Smooth muscle cell (in vitro differentiated cells): ENCODE measurements around the gene PRKAR2B. TPM values are rescaled to one million over a fixed set of nuclear protein-coding genes. Genes with fewer than 3 reads are reported as not detected.

Source experiments
- DNase-seq: peaks from one replicate; lab custom pipeline; 2025; ENCODE audit not compliant: unreplicated experiment; lab: John Stamatoyannopoulos, UW
- H2AFZ ChIP-seq: fragments of 200-600 bp; sonication (generic); 2 replicates; pipeline ENCODE4 v1.6.0; 2016; ENCODE audit warnings: antibody characterized with exemption, low read depth, mild to moderate bottlenecking
- H3F3A ChIP-seq: fragments of 200-600 bp; sonication (generic); 2 replicates; pipeline ENCODE4 v1.6.0; 2017; ENCODE audit warnings: antibody characterized with exemption, low read depth
- H3K27ac ChIP-seq: fragments of 200-600 bp; sonication (generic); 2 replicates; pipeline ENCODE4 v1.5.1; 2016; ENCODE audit warnings: low read depth, mild to moderate bottlenecking
- H3K27me3 ChIP-seq: fragments of 200-600 bp; sonication (generic); 2 replicates; pipeline ENCODE4 v1.6.1; 2016; ENCODE audit warnings: low read depth, mild to moderate bottlenecking
- H3K36me3 ChIP-seq: fragments of 200-600 bp; sonication (generic); 2 replicates; pipeline ENCODE4 v1.5.1; 2016; ENCODE audit warnings: low read depth
- H3K4me1 ChIP-seq: fragments of 200-600 bp; sonication (generic); 2 replicates; pipeline ENCODE4 v1.5.1; 2016; ENCODE audit warnings: low read depth
- H3K4me2 ChIP-seq: fragments of 200-600 bp; sonication (generic); 2 replicates; pipeline ENCODE4 v1.6.0; 2016; ENCODE audit warnings: mild to moderate bottlenecking
- H3K4me3 ChIP-seq: fragments of 200-600 bp; sonication (generic); 2 replicates; pipeline ENCODE4 v1.5.1; 2016; ENCODE audit warnings: mild to moderate bottlenecking
- H3K79me2 ChIP-seq: fragments of 200-600 bp; sonication (generic); 2 replicates; pipeline ENCODE4 v1.6.0; 2016; ENCODE audit warnings: low read depth, mild to moderate bottlenecking
- H3K9ac ChIP-seq: fragments of 200-600 bp; sonication (generic); 2 replicates; pipeline ENCODE4 v1.6.0; 2016; ENCODE audit warnings: low read depth
- H3K9me3 ChIP-seq: fragments of 200-600 bp; sonication (generic); replicated peaks from 2 replicates; pipeline ENCODE4 v1.5.1; 2016; ENCODE audit warnings: low read depth
- H4K20me1 ChIP-seq: fragments of 200-600 bp; sonication (generic); 2 replicates; pipeline ENCODE4 v1.6.0; 2016; ENCODE audit warnings: low read depth
- CTCF ChIP-seq: fragments of 200-600 bp; sonication (generic); IDR thresholded peaks from 2 replicates; pipeline ENCODE4 v1.5.1; 2017; ENCODE audit warnings: borderline replicate concordance, mild to moderate bottlenecking, antibody characterized with exemption; ENCODE audit not compliant: insufficient read depth, poor library complexity, severe bottlenecking
- WGBS: methylation state at CpG from one replicate; pipeline ENCODE4 v1.1.7; 2016; ENCODE audit warnings: low lambda C conversion rate; 5-methylcytosine and 5-hydroxymethylcytosine counted together
- polyA plus RNA-seq: library from polyadenylated mRNA; unstranded; fragments of >200 nt; fragmentation: Nextera tagmentation; extraction: Ambion mirVana; gene quantifications from 2 replicates; pipeline ENCODE4 v1.2.1, GENCODE V29; 2016
- total RNA-seq: library from RNA; depleted of rRNA; stranded (reverse); fragments of >200 nt; gene quantifications from 2 replicates; pipeline ENCODE4 v1.2.3, GENCODE V29; 2014

PRKAR2B gene
- total and polyA plus RNA-seq, 2 experiments from 2014 or later, result 3.4 to 3.5 TPM

DNA sequence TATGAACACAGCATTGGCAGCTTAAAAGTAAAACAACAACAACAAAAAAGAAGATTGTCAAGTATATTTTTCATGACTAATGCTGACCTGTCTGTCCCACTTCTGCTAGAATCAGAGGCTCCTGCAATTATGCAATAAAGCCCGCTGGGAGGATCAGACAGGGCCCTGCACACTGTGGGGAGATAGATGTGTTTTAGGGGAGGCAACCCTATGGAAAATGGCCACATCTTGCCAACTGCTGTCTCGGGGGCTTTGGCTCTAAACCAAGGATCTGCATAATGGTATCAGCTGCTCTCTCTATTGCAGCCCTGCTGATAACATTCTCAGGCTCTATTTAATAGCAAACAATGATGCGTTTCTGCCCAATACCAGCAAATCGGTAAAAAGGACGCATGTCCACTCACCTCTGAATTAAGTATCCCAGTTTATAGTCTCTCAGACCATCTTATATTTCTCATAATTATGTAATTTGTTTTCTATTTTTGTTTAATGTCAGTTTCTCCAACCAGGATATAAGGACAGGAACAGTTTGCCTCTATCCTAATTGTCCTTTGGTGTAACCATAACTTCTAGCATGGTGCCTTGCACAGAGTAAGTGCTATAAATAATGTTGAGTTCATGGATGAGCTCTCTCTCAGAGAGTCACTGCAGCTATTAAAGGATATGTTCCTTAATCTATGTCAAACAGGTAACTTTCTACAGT is 15.3 kb upstream of the PRKAR2B start:
- Histone ChIP-seq H3K9ac (no peak overlapping the region), H3K4me2 (no peak overlapping the region), H3K9me3 (no peaks in the 10 kb centered on the region), H3K4me3 (no peak overlapping the region), H2AFZ (no peak overlapping the region), H3K27ac (no peak overlapping the region), H4K20me1 (no peaks in the 10 kb centered on the region), H3K36me3 (no peaks in the 10 kb centered on the region), H3F3A (no peaks in the 10 kb centered on the region), H3K27me3 (no peaks in the 10 kb centered on the region), H3K79me2 (no peaks in the 10 kb centered on the region), H3K4me1 (no peaks in the 10 kb centered on the region)
- DNase-seq, result no peak
- no peak for TF ChIP-seq CTCF
- 71% methylated on average over 5 of the region's 5 CpGs for WGBS

DNA sequence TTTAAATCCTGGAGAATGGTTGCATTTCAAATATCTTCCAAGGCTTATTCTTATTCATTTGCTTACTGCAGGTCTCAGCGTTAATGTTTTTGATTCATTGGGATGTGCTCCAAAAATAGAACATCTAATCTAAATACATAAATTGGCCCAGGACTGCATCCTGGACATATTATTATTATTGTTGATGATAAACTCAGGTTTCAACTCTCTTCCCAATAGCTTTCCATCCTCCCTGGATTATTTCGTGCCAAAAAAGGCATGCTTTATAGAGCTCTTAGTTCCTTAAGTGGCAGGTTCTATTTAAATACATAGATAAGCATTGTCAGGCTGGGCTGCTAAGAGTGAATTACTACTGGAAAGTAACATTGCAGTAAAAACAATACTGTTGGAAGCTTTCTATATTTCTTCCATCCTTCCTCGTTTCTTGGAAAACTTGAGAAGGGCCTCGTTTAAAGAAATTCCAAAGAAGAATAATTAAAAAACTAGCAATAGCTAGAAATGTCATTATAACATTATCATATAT is 14.7 kb upstream of the PRKAR2B start:
- no peaks in the 10 kb centered on the region for H3K9me3 ChIP-seq
- 59% methylated on average over 4 of the region's 4 CpGs for WGBS

DNA sequence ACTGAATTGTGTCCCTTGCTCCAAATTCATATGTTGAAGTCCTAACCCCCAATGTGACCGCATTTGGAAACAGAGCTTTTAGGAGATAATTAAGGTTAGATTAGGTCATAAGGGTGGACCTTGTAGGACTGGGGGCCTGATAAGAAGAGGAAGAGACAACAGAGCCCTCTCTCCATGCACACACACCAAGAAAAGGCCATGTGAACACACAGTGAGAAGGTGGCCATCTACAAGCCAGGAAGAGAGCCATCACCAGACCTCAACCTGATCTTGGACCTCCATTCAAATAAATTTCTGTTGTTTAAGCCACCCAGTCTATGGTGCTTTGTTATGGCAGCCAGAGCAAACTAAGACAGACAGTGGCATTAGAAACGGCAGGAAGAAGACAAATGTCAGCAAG is 12.5 kb upstream of the PRKAR2B start:
- no peaks in the 10 kb centered on the region for H3K27me3 ChIP-seq
- no peak for TF ChIP-seq CTCF
- no peak overlapping the region for H3K27ac ChIP-seq
- no peak overlapping the region for H3K4me2 ChIP-seq
- H2AFZ ChIP-seq, result no peak overlapping the region
- no peak overlapping the region for H3K4me3 ChIP-seq
- no peaks in the 10 kb centered on the region for H3K79me2 ChIP-seq
- no peaks in the 10 kb centered on the region for H4K20me1 ChIP-seq
- no peak for DNase-seq
- H3K36me3 ChIP-seq, result no peaks in the 10 kb centered on the region
- 95% methylated on average over 2 of the region's 2 CpGs for WGBS
- H3K9me3 ChIP-seq, result no peaks in the 10 kb centered on the region
- no peaks in the 10 kb centered on the region for H3F3A ChIP-seq
- no peaks in the 10 kb centered on the region for H3K4me1 ChIP-seq
- no peak overlapping the region for H3K9ac ChIP-seq

More for the DNA sequence above, 14.7 kb upstream of the PRKAR2B start:
- no peak overlapping the region for H3K27ac ChIP-seq
- no peak overlapping the region for H3K4me3 ChIP-seq
- H3K79me2 ChIP-seq, result no peaks in the 10 kb centered on the region
- no peaks in the 10 kb centered on the region for H3F3A ChIP-seq
- H2AFZ ChIP-seq, result no peak overlapping the region
- no peaks in the 10 kb centered on the region for H3K27me3 ChIP-seq
- H4K20me1 ChIP-seq, result no peaks in the 10 kb centered on the region
- TF ChIP-seq CTCF, result no peak
- no peak overlapping the region for H3K9ac ChIP-seq
- H3K4me1 ChIP-seq, result no peaks in the 10 kb centered on the region
- H3K4me2 ChIP-seq, result no peak overlapping the region
- H3K36me3 ChIP-seq, result no peaks in the 10 kb centered on the region
- no peak for DNase-seq
